ENCODE results near the gene MBD6. TPM values are rescaled to one million over a fixed set of nuclear protein-coding genes. Genes with fewer than 3 reads are reported as not detected.
"Not testable (repeated sequence)": the region's sequence is repeated elsewhere in the genome, so short reads cannot be mapped to it uniquely, and the experiment has no call there.

The MBD6 gene
- total RNA-seq, 1 donor from 2014 or later, result 33.1 TPM

- intact Hi-C loops (cut with micrococcal nuclease), result no loop called here
- no peaks in the 10 kb centered on the region for H3K36me3 ChIP-seq
- no peak overlapping the region for H3K27ac ChIP-seq (replicated peaks)
- no peak for TF ChIP-seq CTCF (IDR thresholded peaks at IDR 0.05; ENCODE audit: borderline replicate concordance)
- no peak overlapping the region for H3K4me3 ChIP-seq
- peaks cover 83% of the 10 kb centered on the region for H3K27me3 ChIP-seq (ENCODE audit: low read depth)
- DNase-seq, result no peak
- H3K4me1 ChIP-seq, result no peaks in the 10 kb centered on the region
- H3K9me3 ChIP-seq (replicated peaks), result no peaks in the 10 kb centered on the region
Observed at GRCh38 chr12:57569858-57570257, 47.2 kb downstream of the MBD6 start.

- H3K4me3 ChIP-seq; intact Hi-C loops (cut with micrococcal nuclease); DNase-seq; H3K36me3 ChIP-seq; H3K9me3 ChIP-seq (replicated peaks); H3K4me1 ChIP-seq; H3K27ac ChIP-seq (replicated peaks): not testable (repeated sequence)
- peaks cover 83% of the 10 kb centered on the region for H3K27me3 ChIP-seq (ENCODE audit: low read depth)
Observed at GRCh38 chr12:57570438-57570837, 47.8 kb downstream of the MBD6 start.

- no peak for TF ChIP-seq CTCF (IDR thresholded peaks at IDR 0.05; ENCODE audit: borderline replicate concordance)
Observed at GRCh38 chr12:57571926-57572762, 49.5 kb downstream of the MBD6 start.

GRCh38 chr12:57574795-57575194 is 52.2 kb downstream of the MBD6 start:
- H3K4me3 ChIP-seq, result no peak overlapping the region
- DNase-seq, result no peak
- no peaks in the 10 kb centered on the region for H3K9me3 ChIP-seq (replicated peaks)
- H3K4me1 ChIP-seq, result no peaks in the 10 kb centered on the region
- H3K27me3 ChIP-seq (ENCODE audit: low read depth), result peaks cover 50% of the 10 kb centered on the region
- H3K36me3 ChIP-seq, result no peaks in the 10 kb centered on the region
- TF ChIP-seq CTCF (IDR thresholded peaks at IDR 0.05; ENCODE audit: borderline replicate concordance), result no peak
- intact Hi-C loops (cut with micrococcal nuclease), result no loop called here
- no peak overlapping the region for H3K27ac ChIP-seq (replicated peaks)

More at GRCh38 chr12:57571926-57572762, 49.5 kb downstream of the MBD6 start:
- H3K27ac ChIP-seq (replicated peaks), result no peak overlapping the region
- DNase-seq, result no peak
- H3K4me3 ChIP-seq, result no peak overlapping the region
- intact Hi-C loops (cut with micrococcal nuclease), result no loop called here
- H3K36me3 ChIP-seq, result no peaks in the 10 kb centered on the region
- H3K9me3 ChIP-seq (replicated peaks), result no peaks in the 10 kb centered on the region
- H3K4me1 ChIP-seq, result no peaks in the 10 kb centered on the region
- H3K27me3 ChIP-seq (ENCODE audit: low read depth), result peaks cover 77% of the 10 kb centered on the region

- H3K9me3 ChIP-seq (replicated peaks), result no peaks in the 10 kb centered on the region
- no peaks in the 10 kb centered on the region for H3K4me1 ChIP-seq
- intact Hi-C loops (cut with micrococcal nuclease), result no loop called here
- DNase-seq, result no peak
- no peak for TF ChIP-seq CTCF (IDR thresholded peaks at IDR 0.05; ENCODE audit: borderline replicate concordance)
- no peak overlapping the region for H3K4me3 ChIP-seq
- peaks cover 42% of the 10 kb centered on the region for H3K27me3 ChIP-seq (ENCODE audit: low read depth)
- H3K36me3 ChIP-seq, result no peaks in the 10 kb centered on the region
- H3K27ac ChIP-seq (replicated peaks), result no peak overlapping the region
Observed at GRCh38 chr12:57575771-57576612, 53.4 kb downstream of the MBD6 start.

Data from left ventricle myocardium inferior (tissue), 1 donor.